ENCODE data around the gene TRIM72.
A peak's percentile ranks its signal among the peaks of the same experiment; 100 is the strongest.
"Not testable (repeated sequence)": the region's sequence is repeated elsewhere in the genome, so short reads cannot be mapped to it uniquely, and the experiment has no call there.

Gene TRIM72

DNA sequence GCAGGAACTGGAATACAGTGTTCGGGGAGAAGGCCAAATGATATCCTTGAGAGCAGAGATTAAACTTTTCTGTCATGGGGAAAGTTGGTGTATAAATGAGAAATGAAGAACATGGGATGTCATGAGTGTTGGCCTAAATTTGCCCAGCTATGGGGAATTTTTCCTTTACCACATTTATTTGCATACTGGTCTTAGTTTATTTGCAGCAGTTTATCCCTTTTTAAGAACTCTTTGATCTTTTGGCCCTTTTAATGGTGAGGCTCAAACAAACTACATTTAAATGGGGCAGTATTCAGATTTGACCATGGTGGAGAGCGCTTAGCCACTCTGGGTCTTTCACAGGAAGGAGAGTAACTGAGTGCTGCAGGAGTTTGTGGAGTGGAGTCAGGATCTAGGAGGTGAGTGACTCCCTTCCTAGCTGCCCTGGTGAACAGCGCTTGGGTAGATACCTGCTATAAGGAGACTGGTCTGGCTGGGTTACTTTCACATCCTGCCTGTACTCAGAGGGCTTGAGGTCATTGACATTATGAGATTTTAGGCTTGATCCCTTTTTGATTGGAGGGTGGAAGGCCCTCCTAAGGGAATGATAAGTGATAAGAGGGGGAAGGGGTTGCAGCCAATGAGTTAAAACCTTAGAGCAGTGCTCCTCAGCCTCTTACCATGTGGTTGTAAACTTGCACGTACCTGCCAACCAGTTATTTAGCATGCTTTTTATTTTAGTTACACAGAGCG lies 22.1 kb upstream of the TRIM72 start:
- no peak for DNase-seq

DNA sequence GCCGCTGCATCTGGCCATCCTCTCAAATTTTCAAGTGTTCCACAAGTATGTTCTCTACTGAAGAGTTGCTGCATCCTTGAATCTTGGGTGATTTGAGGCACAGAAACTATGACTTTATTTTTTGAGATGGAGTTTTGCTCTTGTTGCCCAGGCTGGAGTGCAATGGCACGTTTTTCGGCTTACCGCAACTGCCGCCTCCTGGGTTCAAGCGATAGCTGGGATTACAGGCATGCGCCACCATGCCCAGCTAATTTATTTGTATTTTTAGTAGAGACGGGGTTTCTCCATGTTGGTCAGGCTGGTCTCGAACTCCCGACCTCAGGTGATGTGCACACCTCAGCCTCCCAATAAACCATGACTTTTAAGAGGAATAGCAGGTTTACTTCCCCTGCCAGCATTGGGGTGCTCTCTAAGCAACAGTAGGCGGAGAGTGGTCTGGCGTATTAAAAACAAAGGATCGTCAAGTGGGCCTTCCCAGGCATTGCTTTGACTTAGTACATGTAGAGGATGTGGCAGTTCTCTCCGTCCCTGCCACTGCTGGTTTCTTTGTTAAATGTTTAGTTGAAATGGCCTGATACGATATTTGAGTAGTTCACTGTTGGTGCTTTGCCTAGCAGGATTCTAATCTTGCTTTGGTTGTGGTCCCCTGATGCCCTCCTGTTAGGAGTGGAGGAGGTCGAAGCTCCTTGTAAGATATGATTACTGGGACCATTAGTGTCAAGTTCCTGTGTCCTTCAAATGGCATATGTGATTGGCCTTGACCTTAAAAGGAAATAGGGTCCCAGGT lies 20.9 kb upstream of the TRIM72 start:
- no peak for DNase-seq

DNA sequence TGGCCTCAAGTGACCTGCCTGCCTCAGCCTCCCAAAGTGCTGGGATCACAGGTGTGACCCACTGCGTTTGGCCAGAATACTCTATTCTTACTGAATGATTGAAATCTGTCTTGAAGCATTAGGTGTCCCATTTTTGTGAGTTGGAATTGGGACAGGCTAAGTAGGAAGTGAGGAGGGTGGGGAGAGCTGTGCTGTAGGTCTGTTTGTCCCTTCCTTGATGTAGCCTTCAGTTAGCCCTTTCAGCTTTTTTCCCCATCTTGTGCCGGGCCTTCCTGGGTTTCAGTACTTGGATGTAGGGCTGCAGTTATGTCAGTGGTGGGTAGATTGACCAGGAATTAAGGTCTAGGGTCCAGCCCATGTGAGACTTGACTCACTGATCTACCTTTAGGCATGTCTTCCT lies 20.0 kb upstream of the TRIM72 start:
- no peak for DNase-seq

DNA sequence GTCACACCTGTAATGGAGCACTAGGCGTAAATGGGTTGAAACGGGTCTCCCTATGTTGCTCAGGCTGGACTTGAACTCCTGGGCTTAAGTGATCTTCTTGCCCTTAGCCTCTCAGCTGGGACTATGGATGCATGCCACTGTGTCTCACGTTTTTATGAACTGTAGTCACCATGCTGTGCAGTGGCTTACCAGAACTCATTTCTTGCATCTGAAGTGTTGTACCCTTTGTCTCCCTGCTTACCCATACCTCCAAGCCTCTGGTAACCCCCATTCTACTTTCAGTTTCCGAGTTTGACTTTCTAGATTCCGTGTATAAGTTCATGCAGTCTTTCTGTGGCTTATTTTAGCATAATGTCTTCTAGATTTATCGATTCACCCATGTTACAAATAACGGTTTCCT lies 19.0 kb upstream of the TRIM72 start:
- DNase-seq, result no peak

DNA sequence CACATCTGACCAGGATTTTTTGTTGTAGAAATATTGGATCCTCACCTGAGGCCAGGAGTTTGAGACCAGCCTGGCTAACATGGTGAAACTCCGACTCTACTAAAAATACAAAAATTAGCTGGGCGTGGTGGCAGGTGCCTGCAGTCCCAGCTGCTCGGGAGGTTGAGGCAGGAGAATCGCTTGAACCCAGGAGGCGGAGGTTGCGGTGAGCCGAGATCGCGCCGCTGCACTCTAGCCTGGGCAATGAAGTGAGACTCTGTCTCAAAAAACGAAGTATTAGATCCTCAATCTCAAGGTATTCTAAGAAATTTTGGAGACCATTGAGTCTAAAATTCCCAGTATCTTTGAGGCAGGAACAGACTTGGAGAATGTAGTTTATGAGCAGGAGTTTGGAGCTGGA lies 18.1 kb upstream of the TRIM72 start:
- DNase-seq, result not testable (repeated sequence)

DNA sequence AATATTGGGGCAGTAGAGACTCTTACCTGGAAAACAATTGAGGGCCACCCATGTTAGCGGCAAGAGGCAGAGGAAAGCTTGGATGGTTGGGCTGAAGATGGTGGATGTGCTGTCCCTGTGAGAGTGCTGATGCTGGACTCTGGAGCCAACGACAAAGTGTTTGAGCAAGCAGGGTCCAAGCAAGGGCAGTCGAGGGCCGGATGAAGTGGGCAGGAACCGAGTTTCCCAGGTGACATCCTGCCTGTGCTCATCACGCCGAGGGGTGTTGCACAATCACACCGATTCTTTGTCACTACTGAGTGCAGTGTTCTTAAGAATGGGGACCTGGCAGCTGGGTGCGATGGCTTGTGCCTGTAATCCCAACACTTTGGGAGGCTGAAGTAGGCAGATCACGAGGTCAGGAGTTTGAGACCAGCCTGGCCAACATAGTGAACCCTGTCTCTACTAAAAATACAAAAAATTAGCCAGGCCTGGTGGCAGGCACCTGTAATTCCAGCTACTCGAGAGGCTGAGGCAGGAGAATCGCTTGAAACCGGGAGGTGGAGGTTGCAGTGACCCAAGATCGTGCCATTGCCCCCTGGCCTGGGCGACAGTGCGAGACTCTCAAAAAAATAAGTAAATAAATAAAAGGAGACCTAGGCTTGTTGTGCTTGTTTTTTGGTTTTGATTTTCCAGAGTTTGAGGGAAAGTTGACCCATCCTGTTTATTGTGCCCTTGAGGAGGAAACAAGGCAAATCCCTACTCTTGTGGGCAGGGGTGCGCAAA lies 17.4 kb upstream of the TRIM72 start:
- no peak for DNase-seq

DNA sequence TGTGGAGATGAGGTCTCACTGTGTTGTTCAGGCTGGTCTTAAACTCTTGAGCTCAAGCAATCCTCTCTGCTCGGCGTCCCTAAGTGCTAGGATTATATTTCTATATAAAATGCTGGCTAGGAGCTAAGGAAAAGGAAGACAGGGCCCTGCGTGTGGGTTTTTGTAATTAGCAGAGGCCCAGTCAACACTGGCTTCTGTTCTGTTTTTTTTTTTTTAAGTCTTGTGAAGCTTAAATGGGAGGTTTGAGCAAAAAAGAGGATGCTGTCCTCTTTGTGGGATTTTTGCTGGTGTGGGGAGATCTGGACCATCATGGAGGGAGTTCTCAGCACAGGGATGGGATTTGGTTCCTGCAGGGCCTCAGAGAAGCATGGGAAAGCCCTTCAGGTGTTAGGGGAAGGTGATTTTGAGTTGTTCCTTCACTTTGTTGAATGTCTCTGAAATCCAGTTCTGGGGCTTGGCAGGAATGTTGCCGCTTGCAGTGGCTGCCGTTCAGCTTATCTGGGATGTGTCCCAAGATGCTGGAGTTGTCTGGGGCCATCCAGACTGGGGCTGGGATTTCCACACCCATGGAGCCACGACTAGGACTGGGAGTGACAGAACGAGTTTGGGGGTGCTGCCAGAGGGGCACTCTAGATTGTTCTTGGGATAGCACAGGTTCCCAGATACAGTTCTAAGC lies 15.6 kb upstream of the TRIM72 start:
- DNase-seq, result no peak

DNA sequence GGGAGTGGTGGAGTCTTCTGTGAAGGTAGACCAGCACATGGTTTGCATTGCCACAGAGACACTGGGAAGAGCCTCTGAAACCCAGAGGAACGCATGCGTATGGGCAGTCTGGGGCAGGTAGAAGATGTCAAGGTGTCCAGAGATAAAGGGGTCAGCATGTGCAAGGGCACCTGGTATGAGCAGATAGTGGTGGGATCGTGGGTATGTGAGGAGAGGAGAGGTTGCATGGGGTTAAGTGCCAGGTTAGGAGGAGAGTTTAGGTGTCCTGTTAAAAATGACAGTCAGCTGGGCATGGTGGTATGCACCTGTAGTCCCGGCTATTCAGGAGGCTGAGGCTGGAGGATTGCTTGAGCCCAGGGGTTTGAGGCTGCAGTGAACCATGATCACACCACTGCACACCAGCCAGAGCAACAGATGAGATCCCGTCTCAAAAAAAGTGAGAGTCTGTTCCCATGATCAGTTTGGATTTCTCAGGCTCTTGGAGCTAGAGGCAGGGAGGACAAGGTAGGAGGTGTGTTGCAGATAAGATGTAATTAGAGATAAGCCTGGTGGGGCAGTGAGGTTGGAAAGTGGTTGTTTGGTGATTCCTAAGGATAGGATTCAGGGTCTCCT lies 14.4 kb upstream of the TRIM72 start:
- no peak for DNase-seq

DNA sequence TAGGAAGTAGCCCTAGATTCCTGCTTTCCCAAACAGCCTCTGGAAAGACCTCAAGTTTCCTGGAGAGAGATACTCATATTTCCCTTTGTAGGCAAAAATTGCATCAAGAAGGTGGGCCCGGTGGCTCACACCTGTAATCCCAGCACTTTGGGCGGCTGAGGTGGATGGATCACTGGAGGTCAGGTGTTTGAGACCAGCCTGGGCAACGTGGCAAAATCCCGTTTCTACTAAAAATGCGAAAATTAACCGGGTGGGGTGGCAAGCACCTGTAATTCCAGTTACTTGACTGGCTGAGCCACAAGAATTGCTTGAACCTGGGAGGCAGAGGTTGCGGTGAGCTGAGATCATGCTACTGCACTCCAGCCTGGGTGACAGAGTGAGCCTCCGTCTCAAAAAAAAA lies 13.8 kb upstream of the TRIM72 start:
- not testable (repeated sequence) for DNase-seq

DNA sequence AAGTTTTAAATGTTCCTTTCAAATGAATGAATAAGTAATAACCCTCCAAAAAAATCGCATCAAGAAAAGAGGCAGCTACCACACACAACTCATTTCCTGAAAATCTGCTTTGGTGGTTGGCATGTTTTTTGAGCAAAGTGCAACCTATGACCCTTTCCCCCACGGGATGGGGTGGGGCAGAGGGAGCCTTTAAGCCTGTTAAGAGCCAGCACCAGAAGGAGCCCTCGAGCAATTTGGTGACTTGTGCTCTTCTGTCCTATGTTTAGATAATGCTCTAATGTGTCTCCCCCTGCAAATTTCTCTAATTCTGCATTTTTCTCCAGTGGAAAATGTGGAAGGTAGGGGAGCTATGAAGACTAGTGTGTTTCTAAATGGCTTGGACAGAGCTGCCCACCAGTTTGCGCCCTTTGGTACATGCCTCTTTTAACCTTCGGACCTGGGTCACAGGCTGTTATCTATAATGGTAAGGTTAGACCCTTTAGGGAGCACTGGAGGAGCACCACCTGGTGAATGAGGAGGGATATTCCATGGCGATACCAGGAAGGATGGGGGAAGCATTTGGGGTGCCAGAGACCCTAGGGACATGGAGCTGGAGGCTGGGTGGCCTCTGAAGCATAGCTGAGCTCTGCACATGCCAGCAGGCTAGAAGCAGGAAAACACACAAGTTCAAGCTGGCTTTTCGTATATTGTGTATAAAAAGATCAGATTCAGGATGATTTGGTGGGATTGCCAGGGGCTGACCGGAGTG lies 12.9 kb upstream of the TRIM72 start:
- peak; percentile 45 for DNase-seq

DNA sequence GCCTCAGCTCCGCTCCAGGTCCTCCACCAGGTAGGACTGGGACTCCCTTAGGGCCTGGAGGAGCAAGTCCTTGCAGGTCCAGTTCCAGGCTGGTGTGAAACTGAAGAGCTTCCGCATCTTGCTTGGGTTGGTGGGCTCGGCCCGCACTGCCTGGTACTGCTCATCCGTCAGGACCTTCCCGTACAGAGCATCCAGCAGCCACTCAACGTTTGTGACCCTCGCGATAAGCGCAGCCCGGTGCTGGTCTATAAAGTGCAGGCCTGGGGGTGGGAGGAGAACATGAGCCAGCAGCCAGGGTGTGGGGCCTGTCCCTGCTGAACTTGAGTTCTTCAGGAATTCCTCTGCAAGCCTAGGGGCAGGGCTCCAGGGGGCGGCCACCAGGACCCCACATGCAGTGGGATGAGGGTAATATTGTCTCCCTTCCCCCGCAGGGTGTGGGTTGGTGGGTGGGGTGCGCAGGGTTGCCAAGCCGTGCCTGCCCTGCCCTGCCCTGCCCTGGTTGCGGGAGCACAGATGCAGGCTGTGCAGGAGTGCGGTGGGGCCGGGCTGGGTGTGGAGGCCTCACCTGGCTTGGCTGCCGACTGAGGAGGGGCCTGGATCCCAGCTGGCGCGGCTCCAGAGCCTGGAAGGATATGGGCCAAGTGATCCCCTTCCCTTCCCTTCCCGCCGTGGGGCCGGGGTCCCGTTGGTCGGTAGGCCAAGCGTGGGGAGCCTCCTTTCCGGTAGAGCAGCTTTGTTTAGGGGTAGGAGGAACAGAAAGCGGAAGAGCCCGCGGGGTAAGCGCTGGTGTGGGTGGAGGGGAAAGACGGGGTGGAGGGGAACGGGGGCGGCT lies 12.1 kb upstream of the TRIM72 start:
- DNase-seq, result peak; percentile 41

DNA sequence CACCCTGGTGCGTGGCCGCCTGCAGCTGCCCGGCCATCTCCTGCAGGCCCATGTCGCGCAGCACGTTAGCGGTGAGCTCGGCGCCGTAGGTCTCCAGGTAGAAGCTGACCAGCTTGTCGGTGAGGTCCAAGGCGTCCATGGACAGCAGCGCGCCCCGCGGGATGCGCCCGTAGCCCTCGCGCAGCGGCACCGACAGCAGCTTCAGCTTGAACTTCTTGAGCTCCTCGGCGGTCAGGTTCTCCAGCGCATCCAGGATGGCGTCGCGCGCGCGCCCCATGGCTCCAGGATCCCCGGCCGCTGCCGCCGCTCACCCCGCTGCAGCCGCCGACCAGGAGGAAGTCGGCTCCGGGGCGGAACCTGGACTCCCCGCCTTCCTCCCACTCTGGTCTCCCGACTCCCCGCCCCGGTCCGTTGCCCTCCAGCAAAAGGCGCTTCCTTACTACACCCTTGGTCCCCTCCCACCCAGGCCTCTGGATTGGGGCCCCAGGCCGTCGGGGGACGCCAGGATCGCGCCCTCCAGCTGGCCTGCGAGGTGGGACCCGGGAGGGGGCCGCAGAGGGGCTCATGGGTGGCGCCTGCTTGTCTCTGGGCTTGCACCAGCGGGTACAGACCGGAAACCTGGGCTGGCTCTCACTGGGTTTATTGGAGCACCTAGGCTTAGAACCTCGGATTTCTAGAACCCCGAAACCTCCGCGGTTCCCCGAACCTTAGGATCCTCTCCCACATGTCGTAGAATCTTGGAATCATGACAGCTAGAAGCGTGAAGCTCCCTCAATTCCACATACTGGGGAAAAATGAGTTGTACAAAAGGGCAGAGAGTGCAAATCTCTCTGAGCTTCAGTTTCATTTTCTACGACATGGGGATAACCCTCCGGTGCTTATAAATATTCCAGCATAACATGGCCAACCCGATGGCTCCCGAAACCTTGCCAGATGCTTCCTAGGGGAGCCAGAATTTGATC lies 11.2 kb upstream of the TRIM72 start, which contains the start of gene PYCARD:
Gene PYCARD (minus strand): TSS at position 347 of the 962 bp plus-strand sequence. CDS start 70 bp downstream, at position 277.
- DNase-seq, result peak; percentile 68

DNA sequence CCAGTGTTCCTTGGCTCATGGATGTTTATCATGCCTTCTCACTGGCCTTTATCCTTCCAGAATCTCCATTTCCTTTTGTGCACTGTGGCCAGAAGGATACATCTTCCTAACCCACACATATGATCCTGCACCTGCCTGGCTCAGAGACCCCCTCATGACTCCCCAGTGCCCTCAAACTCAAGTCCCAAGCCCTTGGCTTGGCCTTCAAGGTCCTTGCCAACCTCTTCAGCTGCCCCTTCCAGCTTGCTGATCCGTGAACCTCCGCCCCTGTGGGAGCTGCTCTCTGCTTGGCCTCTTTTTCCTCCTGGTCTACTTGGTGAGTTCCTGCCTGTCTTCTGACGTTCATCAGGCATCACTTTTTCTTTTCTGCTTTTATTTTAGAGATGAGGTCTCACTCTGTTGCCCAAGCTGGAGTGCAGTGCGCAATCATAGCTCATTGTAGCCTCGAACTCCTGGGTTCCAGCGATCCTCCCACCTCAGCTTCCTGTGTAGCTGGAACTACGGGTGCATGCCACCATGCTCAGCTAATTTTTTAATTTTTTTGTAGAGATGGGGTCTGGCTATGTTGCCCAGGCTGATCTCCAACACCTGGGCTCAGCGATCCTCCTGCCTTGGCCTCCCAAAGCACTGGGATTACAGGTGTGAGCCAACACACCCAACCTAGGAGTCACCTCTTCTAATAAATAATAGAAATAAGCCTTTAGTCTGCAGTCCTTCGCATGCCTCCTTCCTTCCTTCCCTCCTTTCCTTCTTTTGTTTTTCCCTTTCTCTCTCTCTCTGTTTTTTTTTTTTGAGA lies 8.8 kb upstream of the TRIM72 start:
- no peak for DNase-seq

DNA sequence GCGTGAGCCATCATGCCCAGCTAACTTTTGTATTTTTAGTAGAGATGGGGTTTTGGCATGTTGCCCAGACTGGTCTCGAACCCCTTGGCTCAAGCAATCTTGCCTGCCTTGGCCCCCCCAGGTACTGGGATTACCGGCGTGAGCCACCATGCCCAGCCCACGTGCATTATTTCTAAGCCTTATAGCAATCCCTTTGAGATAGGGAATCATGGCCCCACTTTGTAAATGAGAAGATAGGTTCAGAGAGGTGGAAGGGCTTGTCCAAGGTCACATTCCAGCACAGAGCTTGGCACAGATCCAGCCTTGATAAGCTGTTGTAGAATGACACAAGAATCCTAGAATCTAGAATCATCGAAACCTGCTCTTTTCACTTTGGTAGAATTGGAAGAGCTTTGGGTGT lies 7.1 kb upstream of the TRIM72 start:
- no peak for DNase-seq

DNA sequence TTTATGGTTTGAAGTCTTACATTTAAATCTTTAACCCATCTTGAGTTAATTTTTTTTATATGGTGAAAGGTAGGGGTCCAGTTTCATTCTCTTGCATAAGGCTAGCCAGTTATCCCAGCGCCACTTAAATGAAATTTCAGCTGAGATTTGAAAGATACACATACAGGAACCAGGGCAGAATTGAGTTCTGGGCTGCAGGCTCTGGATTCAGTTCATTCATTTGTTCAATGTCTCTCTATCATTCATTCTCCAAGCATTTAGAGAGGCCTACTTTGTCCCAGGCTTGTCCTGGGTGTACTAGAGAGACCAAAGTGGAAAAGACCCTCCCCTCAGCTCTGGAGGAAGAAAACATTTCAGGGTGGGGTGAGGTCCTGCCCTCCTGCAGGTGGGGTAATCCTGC lies 577 bp upstream of the TRIM72 start:
- no peak for DNase-seq

DNA sequence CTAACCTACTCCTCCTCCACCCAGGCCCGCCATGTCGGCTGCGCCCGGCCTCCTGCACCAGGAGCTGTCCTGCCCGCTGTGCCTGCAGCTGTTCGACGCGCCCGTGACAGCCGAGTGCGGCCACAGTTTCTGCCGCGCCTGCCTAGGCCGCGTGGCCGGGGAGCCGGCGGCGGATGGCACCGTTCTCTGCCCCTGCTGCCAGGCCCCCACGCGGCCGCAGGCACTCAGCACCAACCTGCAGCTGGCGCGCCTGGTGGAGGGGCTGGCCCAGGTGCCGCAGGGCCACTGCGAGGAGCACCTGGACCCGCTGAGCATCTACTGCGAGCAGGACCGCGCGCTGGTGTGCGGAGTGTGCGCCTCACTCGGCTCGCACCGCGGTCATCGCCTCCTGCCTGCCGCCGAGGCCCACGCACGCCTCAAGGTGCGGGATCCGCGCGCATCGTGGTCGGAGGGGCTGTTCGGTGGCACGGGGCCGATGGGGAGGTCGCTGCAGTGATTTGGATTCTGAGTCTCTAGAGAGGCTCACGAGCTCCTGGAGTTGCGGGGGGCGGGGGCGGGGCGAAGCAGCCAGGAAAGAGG lies 878 bp downstream of the TRIM72 start:
- no peak for DNase-seq

DNA sequence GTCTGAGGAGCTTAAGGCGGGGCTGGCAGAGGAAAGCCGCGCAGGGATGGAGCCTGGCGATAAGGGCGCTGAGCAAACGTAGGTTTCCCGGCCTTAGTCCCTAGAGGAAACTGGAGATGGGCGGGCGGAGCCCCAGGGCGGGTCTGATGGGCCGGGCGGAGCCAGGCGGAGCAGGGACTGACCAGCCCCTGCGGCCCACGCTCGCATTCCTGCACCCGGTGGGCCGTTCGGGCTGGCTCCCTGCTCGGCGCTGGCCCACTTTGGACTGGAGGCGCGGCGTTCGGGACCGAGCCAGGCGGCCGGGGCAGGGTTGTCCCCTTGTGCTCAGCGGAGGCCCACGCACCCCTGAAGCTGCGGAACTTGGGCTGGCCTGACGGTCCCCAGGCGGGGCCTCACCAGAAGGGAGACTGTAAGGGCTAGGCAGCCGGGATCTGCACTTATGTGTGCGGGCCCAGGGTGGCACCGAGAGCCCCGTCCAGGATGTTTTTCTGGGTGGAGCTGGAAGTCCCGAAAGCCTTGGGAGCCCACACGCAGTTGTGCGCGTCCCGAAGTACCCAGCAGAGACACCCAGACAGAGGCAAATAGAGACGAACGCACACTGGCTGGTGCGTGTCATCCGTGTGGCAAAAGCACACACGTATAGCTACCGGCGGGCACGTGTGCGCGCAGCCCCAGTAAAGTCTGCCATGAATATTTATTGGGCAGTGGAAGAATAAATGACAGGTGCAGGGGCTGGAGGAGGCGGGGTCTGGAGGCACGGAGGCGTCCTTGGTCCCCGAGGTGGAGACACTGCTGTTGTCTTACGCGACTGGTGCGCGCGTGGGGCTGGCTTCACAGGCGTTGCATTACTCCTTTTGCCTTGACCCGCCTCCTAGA lies 1.6 kb downstream of the TRIM72 start:
- DNase-seq, result no peak
